Neural cell (in vitro differentiated cells): ENCODE measurements around the gene VHLL. TPM values are rescaled to one million over a fixed set of nuclear protein-coding genes. Genes with fewer than 3 reads are reported as not detected.

Source experiments
- H2AFZ ChIP-seq: fragments of 200-600, 300-800 bp; sonication (generic), shearing (Covaris generic); 2 replicates; pipeline ENCODE4 v1.6.0; 2014; ENCODE audit warnings: low read depth, mild to moderate bottlenecking, antibody characterized with exemption, low read length, moderate library complexity
- H3F3A ChIP-seq: fragments of 200-600 bp; shearing (Covaris generic); 2 replicates; pipeline ENCODE4 v1.6.1; 2016; ENCODE audit warnings: mild to moderate bottlenecking, moderate library complexity, mixed read lengths, antibody characterized with exemption, low read length; ENCODE audit not compliant: insufficient read depth, poor library complexity, severe bottlenecking
- H3K27ac ChIP-seq: fragments of 200-600, 300-800 bp; sonication (generic), shearing (Covaris generic); 2 replicates; pipeline ENCODE4 v1.5.1; 2014; ENCODE audit warnings: mild to moderate bottlenecking, low read length, moderate library complexity
- H3K27me3 ChIP-seq: fragments of 300-800, 200-600 bp; sonication (generic), shearing (Covaris generic); 2 replicates; pipeline ENCODE4 v1.6.0; 2014; ENCODE audit warnings: mild to moderate bottlenecking, low read depth, low read length, moderate library complexity; ENCODE audit not compliant: insufficient read depth
- H3K36me3 ChIP-seq: fragments of 300-800, 200-600 bp; sonication (generic), shearing (Covaris generic); 2 replicates; pipeline ENCODE4 v1.5.1; 2014; ENCODE audit warnings: mild to moderate bottlenecking, antibody characterized with exemption, low read length, moderate library complexity; ENCODE audit not compliant: insufficient read depth
- H3K4me2 ChIP-seq: fragments of 300-800, 200-600 bp; sonication (generic), shearing (Covaris generic); 2 replicates; pipeline ENCODE4 v1.6.0; 2014; ENCODE audit warnings: mild to moderate bottlenecking, low read length
- H3K4me3 ChIP-seq: fragments of 300-800, 200-600 bp; sonication (generic), shearing (Covaris generic); 2 replicates; pipeline ENCODE4 v1.5.1; 2014; ENCODE audit warnings: mild to moderate bottlenecking, low read length, moderate library complexity
- H3K79me2 ChIP-seq: fragments of 200-600 bp; shearing (Covaris generic); replicated peaks from 2 replicates; pipeline ENCODE4 v1.6.0; 2014; ENCODE audit warnings: mild to moderate bottlenecking, low read length, moderate library complexity; ENCODE audit not compliant: insufficient read depth
- H3K9ac ChIP-seq: fragments of 300-800, 200-600 bp; sonication (generic), shearing (Covaris generic); 2 replicates; pipeline ENCODE4 v1.6.1; 2016; ENCODE audit warnings: mild to moderate bottlenecking, low read length, mixed read lengths
- H3K9me2 ChIP-seq: fragments of 200-600 bp; shearing (Covaris generic); 2 replicates; pipeline ENCODE4 v1.6.1; 2016; ENCODE audit warnings: mild to moderate bottlenecking, low read length, mixed read lengths; ENCODE audit not compliant: insufficient read depth
- H3K9me3 ChIP-seq: fragments of 200-600, 300-800 bp; sonication (generic), shearing (Covaris generic); 2 replicates; pipeline ENCODE4 v1.6.1; 2016; ENCODE audit warnings: mild to moderate bottlenecking, mixed run types, low read length, moderate library complexity, mixed read lengths
- H4K20me1 ChIP-seq: fragments of 200-600 bp; shearing (Covaris generic); 2 replicates; pipeline ENCODE4 v1.6.1; 2016; ENCODE audit warnings: mild to moderate bottlenecking, mixed run types; ENCODE audit not compliant: insufficient read depth
- EP300 ChIP-seq: fragments of 450-650 bp; conservative IDR thresholded peaks from 2 replicates; pipeline ENCODE4 v1.6.1; 2014; ENCODE audit warnings: antibody characterized with exemption, mild to moderate bottlenecking, moderate library complexity; ENCODE audit not compliant: poor library complexity, severe bottlenecking
- EZH2 ChIP-seq: fragments of 200-600, 300-800 bp; shearing (Covaris generic), sonication (generic); IDR thresholded peaks from 2 replicates; pipeline ENCODE4 v1.6.1; 2014; ENCODE audit warnings: antibody characterized with exemption, low read length, borderline replicate concordance, mild to moderate bottlenecking; ENCODE audit not compliant: insufficient read depth, poor library complexity, severe bottlenecking
- MXI1 ChIP-seq: fragments of 450-650 bp; conservative IDR thresholded peaks from 2 replicates; pipeline ENCODE4 v1.6.1; 2014; ENCODE audit warnings: antibody characterized with exemption, mild to moderate bottlenecking; ENCODE audit not compliant: poor library complexity, severe bottlenecking
- POLR2AphosphoS5 ChIP-seq: IDR thresholded peaks from 2 replicates; pipeline ENCODE4 v1.6.1; 2012
- RAD21 ChIP-seq: fragments of 450-650 bp; conservative IDR thresholded peaks from 2 replicates; pipeline ENCODE4 v1.6.1; 2014; ENCODE audit warnings: antibody characterized with exemption, mild to moderate bottlenecking, moderate library complexity
- REST ChIP-seq: IDR thresholded peaks from 2 replicates; pipeline ENCODE4 v1.6.1; 2012; ENCODE audit warnings: borderline replicate concordance
- SMC3 ChIP-seq: fragments of 450-650 bp; conservative IDR thresholded peaks from 2 replicates; pipeline ENCODE4 v1.6.1; 2014; ENCODE audit warnings: antibody characterized with exemption, mild to moderate bottlenecking, moderate library complexity; ENCODE audit not compliant: poor library complexity
- TAF1 ChIP-seq: IDR thresholded peaks from 2 replicates; pipeline ENCODE4 v1.6.1; 2012; ENCODE audit warnings: low read depth
- polyA plus RNA-seq: library from polyadenylated mRNA; depleted of rRNA; stranded (reverse); fragments of >200 nt; gene quantifications from 2 replicates; pipeline ENCODE4 v1.2.3, GENCODE V29; 2014
- TF ChIP-seq, protein P1 (sequence below): fragments of 450-650 bp; IDR thresholded peaks from 2 replicates; pipeline ENCODE4 v1.5.1; 2014; ENCODE audit warnings: antibody characterized with exemption, mild to moderate bottlenecking, moderate library complexity; ENCODE audit not compliant: poor library complexity, severe bottlenecking

Gene VHLL
- polyA plus RNA-seq, 1 donor from 2014 or later: 1.8 TPM

- TF ChIP-seq TAF1: no peak
- TF ChIP-seq SMC3: no peak
- no peak for TF ChIP-seq EZH2
- no peak for TF ChIP-seq POLR2AphosphoS5
- TF ChIP-seq EP300: no peak
- TF ChIP-seq, protein P1, sequence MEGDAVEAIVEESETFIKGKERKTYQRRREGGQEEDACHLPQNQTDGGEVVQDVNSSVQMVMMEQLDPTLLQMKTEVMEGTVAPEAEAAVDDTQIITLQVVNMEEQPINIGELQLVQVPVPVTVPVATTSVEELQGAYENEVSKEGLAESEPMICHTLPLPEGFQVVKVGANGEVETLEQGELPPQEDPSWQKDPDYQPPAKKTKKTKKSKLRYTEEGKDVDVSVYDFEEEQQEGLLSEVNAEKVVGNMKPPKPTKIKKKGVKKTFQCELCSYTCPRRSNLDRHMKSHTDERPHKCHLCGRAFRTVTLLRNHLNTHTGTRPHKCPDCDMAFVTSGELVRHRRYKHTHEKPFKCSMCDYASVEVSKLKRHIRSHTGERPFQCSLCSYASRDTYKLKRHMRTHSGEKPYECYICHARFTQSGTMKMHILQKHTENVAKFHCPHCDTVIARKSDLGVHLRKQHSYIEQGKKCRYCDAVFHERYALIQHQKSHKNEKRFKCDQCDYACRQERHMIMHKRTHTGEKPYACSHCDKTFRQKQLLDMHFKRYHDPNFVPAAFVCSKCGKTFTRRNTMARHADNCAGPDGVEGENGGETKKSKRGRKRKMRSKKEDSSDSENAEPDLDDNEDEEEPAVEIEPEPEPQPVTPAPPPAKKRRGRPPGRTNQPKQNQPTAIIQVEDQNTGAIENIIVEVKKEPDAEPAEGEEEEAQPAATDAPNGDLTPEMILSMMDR: no peak
- TF ChIP-seq RAD21: no peak
- TF ChIP-seq MXI1: no peak
- no peak for TF ChIP-seq REST
- Histone ChIP-seq H3K27me3 (no peaks in the 10 kb centered on the region), H3K36me3 (no peaks in the 10 kb centered on the region), H3K79me2 (no peaks in the 10 kb centered on the region), H3K9ac (no peak overlapping the region), H3K27ac (no peak overlapping the region), H2AFZ (no peak overlapping the region), H3F3A (no peaks in the 10 kb centered on the region), H3K9me3 (no peaks in the 10 kb centered on the region), H3K4me2 (no peak overlapping the region), H3K9me2 (no peaks in the 10 kb centered on the region), H3K4me3 (no peak overlapping the region), H4K20me1 (no peaks in the 10 kb centered on the region)
Measured at GRCh38 chr1:156253634-156254033, 45.5 kb downstream of the VHLL start.

GRCh38 chr1:156251527-156251926 lies 47.6 kb downstream of the VHLL start:
- H3K4me3 ChIP-seq: no peak overlapping the region
- no peak overlapping the region for H3K27ac ChIP-seq
- no peaks in the 10 kb centered on the region for H3K36me3 ChIP-seq
- no peak overlapping the region for H2AFZ ChIP-seq
- no peaks in the 10 kb centered on the region for H3F3A ChIP-seq
- H3K4me2 ChIP-seq: no peak overlapping the region
- H3K9ac ChIP-seq: no peak overlapping the region
- H3K79me2 ChIP-seq: no peaks in the 10 kb centered on the region
- H4K20me1 ChIP-seq: no peaks in the 10 kb centered on the region
- H3K9me3 ChIP-seq: no peaks in the 10 kb centered on the region
- H3K9me2 ChIP-seq: no peaks in the 10 kb centered on the region
- TF ChIP-seq, protein P1: no peak
- no peak for TF ChIP-seq REST
- TF ChIP-seq SMC3: no peak
- TF ChIP-seq MXI1: no peak
- no peak for TF ChIP-seq TAF1
- no peaks in the 10 kb centered on the region for H3K27me3 ChIP-seq
